HG03039 (cell line): Measurements from ENCODE around the gene TMEM74B.
"Not testable (repeated sequence)": the region's sequence is repeated elsewhere in the genome, so short reads cannot be mapped to it uniquely, and the experiment has no call there.

Experiments used
- ATAC-seq: cut with Tn5 transposase; IDR thresholded peaks from one replicate; pipeline ENCODE4 v1.9.1; 2021; ENCODE audit warnings: mild to moderate bottlenecking, moderate library complexity; ENCODE audit not compliant: unreplicated experiment

Gene TMEM74B

GRCh38 chr20:1149812-1150211, 35.0 kb downstream of the TMEM74B start:
- ATAC-seq: not testable (repeated sequence)

DNA sequence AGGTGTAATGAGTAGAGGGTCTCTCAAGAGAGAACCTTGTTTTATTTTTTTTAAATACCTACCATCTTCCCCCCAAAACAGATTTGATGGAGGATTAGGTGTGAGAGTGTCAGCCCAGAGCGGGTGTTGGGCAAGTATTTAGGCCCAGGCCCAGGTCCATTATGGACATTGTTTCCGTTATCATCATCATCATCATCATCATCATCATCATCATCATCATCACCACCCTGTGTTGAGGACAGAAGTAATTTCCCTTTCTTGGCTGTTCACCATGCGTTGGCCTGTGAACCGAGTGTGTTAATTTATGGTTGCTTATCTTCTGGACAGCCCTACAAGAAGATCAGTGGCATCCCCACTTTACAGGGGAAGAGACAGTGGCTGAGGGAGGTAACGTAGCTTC, 37.8 kb downstream of the TMEM74B start:
- no peak for ATAC-seq

GRCh38 chr20:1144401-1145172, 40.2 kb downstream of the TMEM74B start:
- ATAC-seq: no peak

- no peak for ATAC-seq
These were observed 47.5 kb downstream of the TMEM74B start for GRCh38 chr20:1137236-1137635.

DNA sequence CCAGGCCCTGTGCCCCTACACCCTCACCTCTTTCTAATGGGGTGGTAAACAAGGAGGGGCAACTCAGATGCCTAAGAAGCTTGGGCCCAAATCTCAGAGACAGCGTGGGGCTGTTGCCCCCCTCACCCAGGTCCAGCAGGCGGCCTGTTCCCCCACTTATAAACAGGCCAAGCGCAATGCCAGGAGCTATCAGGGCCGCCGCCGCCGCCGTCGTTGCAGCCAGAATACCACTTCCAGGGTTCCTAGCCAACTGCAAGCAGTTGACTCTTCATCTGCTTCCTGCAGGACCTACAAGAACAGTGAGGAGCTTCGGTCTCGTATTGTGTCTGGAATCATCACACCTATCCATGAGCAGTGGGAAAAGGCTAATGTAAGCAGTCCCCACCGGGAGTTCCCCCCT, 49.9 kb downstream of the TMEM74B start:
- no peak for ATAC-seq

- ATAC-seq: no peak
These were observed 50.4 kb downstream of the TMEM74B start for GRCh38 chr20:1134355-1134754.

- ATAC-seq: no peak
These were observed 53.4 kb downstream of the TMEM74B start for GRCh38 chr20:1131354-1131753.

- no peak for ATAC-seq
These were observed 53.9 kb downstream of the TMEM74B start for GRCh38 chr20:1130847-1131246.
